ENCODE data around the gene CNOT9. TPM values are rescaled to one million over a fixed set of nuclear protein-coding genes. Genes with fewer than 3 reads are reported as not detected.
"Not testable (repeated sequence)": the region's sequence is repeated elsewhere in the genome, so short reads cannot be mapped to it uniquely, and the experiment has no call there.

CNOT9 gene
- total RNA-seq, 4 donors from 2014 or later, result 10.4 to 28.4 (median 20.5) TPM

- Histone ChIP-seq H3K4me3 (no peak overlapping the region), H3K27ac (no peak overlapping the region), H3K4me1 (no peaks in the 10 kb centered on the region), H3K36me3 (peaks cover 4 to 36% of the 10 kb centered on the region in 2 donors), H3K27me3 (no peaks in the 10 kb centered on the region), H3K9me3 (no peaks in the 10 kb centered on the region)
- TF ChIP-seq CTCF (IDR thresholded peaks at IDR 0.05 in 4 of 5, conservative IDR thresholded peaks at IDR 0.05 in 1 of 5) (no peak), POLR2A (IDR thresholded peaks at IDR 0.05) (no peak)
- ATAC-seq (no peak), DNase-seq (no peak)
- in situ Hi-C loops (cut with MboI; ENCODE audit: low sequenced_read_pairs in 4 of 4) (no loop called here), intact Hi-C loops (cut with DNase I; ENCODE audit: low total_unique reads) (no loop called here)
Observed at GRCh38 chr2:218536804-218537494, 31.7 kb upstream of the CNOT9 start.

GRCh38 chr2:218540015-218540414 lies 28.6 kb upstream of the CNOT9 start:
- intact Hi-C loops (cut with DNase I; ENCODE audit: low total_unique reads), result no loop called here
- DNase-seq (no peak), ATAC-seq (no peak)
- in situ Hi-C loops (cut with MboI; ENCODE audit: low sequenced_read_pairs in 4 of 4), result no loop called here
- TF ChIP-seq CTCF (IDR thresholded peaks at IDR 0.05 in 4 of 5, conservative IDR thresholded peaks at IDR 0.05 in 1 of 5) (no peak), POLR2A (IDR thresholded peaks at IDR 0.05) (no peak)
- H3K4me1 ChIP-seq, result no peaks in the 10 kb centered on the region
- H3K36me3 ChIP-seq, result peaks cover 0 to 42% of the 10 kb centered on the region in 2 donors
- no peaks in the 10 kb centered on the region for H3K27me3 ChIP-seq
- H3K9me3 ChIP-seq, result no peaks in the 10 kb centered on the region
- no peak overlapping the region for H3K4me3 ChIP-seq
- no peak overlapping the region for H3K27ac ChIP-seq

GRCh38 chr2:218546012-218546411 lies 22.6 kb upstream of the CNOT9 start:
- Histone ChIP-seq H3K27me3 (no peaks in the 10 kb centered on the region), H3K4me3 (no peak overlapping the region), H3K36me3 (peaks cover 3 to 67% of the 10 kb centered on the region in 2 donors), H3K27ac (no peak overlapping the region), H3K9me3 (no peaks in the 10 kb centered on the region), H3K4me1 (peaks cover 0 to 3% of the 10 kb centered on the region in 2 donors)
- DNase-seq, result no peak
- TF ChIP-seq POLR2A (IDR thresholded peaks at IDR 0.05) (no peak), CTCF (IDR thresholded peaks at IDR 0.05 in 4 of 5, conservative IDR thresholded peaks at IDR 0.05 in 1 of 5) (no peak)
- intact Hi-C loops (cut with DNase I; ENCODE audit: low total_unique reads), result no loop called here
- in situ Hi-C loops (cut with MboI; ENCODE audit: low sequenced_read_pairs in 4 of 4), result no loop called here
- ATAC-seq, result no peak

- Histone ChIP-seq H3K4me3 (no peak overlapping the region), H3K27ac (no peak overlapping the region), H3K36me3 (peaks cover 3 to 68% of the 10 kb centered on the region in 2 donors), H3K4me1 (peaks cover 0 to 3% of the 10 kb centered on the region in 2 donors), H3K27me3 (no peaks in the 10 kb centered on the region), H3K9me3 (no peaks in the 10 kb centered on the region)
- in situ Hi-C loops (cut with MboI; ENCODE audit: low sequenced_read_pairs in 4 of 4), result no loop called here
- no peak for TF ChIP-seq CTCF (IDR thresholded peaks at IDR 0.05 in 4 of 5, conservative IDR thresholded peaks at IDR 0.05 in 1 of 5)
- no peak for TF ChIP-seq POLR2A (IDR thresholded peaks at IDR 0.05)
- DNase-seq (no peak), ATAC-seq (no peak)
- intact Hi-C loops (cut with DNase I; ENCODE audit: low total_unique reads), result no loop called here
Observed at GRCh38 chr2:218547511-218547910, 21.1 kb upstream of the CNOT9 start.

GRCh38 chr2:218547978-218548377 lies 20.7 kb upstream of the CNOT9 start:
- no peak for ATAC-seq
- no peaks in the 10 kb centered on the region for H3K9me3 ChIP-seq
- no peak overlapping the region for H3K4me3 ChIP-seq
- no peak for DNase-seq
- H3K27me3 ChIP-seq, result no peaks in the 10 kb centered on the region
- in situ Hi-C loops (cut with MboI; ENCODE audit: low sequenced_read_pairs in 4 of 4) (no loop called here), intact Hi-C loops (cut with DNase I; ENCODE audit: low total_unique reads) (no loop called here)
- H3K27ac ChIP-seq, result no peak overlapping the region
- peaks cover 3 to 68% of the 10 kb centered on the region in 2 donors for H3K36me3 ChIP-seq
- peaks cover 0 to 3% of the 10 kb centered on the region in 2 donors for H3K4me1 ChIP-seq
- TF ChIP-seq CTCF (IDR thresholded peaks at IDR 0.05 in 4 of 5, conservative IDR thresholded peaks at IDR 0.05 in 1 of 5) (no peak), POLR2A (IDR thresholded peaks at IDR 0.05) (no peak)

- in situ Hi-C loops (cut with MboI; ENCODE audit: low sequenced_read_pairs in 4 of 4); H3K27me3 ChIP-seq; ATAC-seq; H3K27ac ChIP-seq; H3K4me1 ChIP-seq; intact Hi-C loops (cut with DNase I; ENCODE audit: low total_unique reads); H3K4me3 ChIP-seq; DNase-seq; H3K9me3 ChIP-seq: not testable (repeated sequence)
- peaks cover 0 to 65% of the 10 kb centered on the region in 2 donors for H3K36me3 ChIP-seq
Observed at GRCh38 chr2:218554225-218554624, 14.4 kb upstream of the CNOT9 start.
